ENCODE measurements around the gene SON. TPM values are rescaled to one million over a fixed set of nuclear protein-coding genes. Genes with fewer than 3 reads are reported as not detected.
"Not testable (repeated sequence)": the region's sequence is repeated elsewhere in the genome, so short reads cannot be mapped to it uniquely, and the experiment has no call there.

SON gene
- total RNA-seq, 1 donor from 2014 or later: 220 TPM

DNA sequence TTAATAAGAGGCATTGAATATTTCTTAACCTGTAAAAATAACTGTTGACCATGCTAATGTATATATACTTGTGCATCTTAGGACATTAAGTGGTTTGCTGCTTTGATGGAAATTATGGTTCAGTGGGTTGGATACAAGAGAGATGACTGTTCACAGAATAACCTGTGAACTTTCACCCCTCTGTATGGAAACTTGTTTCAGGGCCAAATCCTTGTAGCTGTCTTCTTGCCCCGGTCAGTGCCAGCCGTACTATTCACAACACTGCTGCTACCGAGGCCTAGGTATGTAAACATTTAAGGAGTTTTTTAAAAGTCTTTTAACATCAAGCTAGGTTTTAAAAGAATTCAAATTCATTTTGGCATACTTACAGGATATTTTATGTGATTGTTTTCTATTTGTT is 29.5 kb downstream of the SON start:
- Mint-ChIP-seq H3K4me1 (ENCODE audit: low read depth) (no peaks in the 10 kb centered on the region), H3K27ac (ENCODE audit: unreplicated experiment) (peak overlapping the region; percentile 15), H3K4me3 (ENCODE audit: unreplicated experiment) (no peak overlapping the region), H3K9me3 (ENCODE audit: low read depth) (no peaks in the 10 kb centered on the region), H3K27me3 (ENCODE audit: low read depth) (no peaks in the 10 kb centered on the region), H3K36me3 (ENCODE audit: low read depth) (peaks cover 21% of the 10 kb centered on the region)
- TF ChIP-seq, protein P1, sequence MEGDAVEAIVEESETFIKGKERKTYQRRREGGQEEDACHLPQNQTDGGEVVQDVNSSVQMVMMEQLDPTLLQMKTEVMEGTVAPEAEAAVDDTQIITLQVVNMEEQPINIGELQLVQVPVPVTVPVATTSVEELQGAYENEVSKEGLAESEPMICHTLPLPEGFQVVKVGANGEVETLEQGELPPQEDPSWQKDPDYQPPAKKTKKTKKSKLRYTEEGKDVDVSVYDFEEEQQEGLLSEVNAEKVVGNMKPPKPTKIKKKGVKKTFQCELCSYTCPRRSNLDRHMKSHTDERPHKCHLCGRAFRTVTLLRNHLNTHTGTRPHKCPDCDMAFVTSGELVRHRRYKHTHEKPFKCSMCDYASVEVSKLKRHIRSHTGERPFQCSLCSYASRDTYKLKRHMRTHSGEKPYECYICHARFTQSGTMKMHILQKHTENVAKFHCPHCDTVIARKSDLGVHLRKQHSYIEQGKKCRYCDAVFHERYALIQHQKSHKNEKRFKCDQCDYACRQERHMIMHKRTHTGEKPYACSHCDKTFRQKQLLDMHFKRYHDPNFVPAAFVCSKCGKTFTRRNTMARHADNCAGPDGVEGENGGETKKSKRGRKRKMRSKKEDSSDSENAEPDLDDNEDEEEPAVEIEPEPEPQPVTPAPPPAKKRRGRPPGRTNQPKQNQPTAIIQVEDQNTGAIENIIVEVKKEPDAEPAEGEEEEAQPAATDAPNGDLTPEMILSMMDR (IDR thresholded peaks at IDR 0.05): no peak
- no peak for DNase-seq (ENCODE audit: low spot score)

DNA sequence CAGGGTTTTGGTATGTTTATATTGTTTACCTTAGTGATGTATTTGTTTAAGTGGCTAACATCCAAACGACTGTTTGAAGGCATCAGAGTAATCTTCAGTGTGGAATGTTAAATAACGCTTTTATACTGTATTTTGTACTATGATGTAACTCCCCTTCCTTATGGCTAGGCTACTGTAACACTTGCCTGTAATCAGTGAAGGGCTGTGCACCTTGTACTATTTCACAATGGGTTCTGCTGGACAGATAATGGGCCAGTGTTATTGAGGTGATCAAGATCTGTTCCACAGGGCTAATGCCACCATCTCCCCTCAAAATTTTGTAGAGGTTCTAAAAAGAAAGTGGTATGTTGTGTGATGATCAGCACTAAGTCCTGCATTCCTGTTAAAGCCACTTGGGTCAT is 33.9 kb downstream of the SON start:
- H3K9me3 Mint-ChIP-seq (ENCODE audit: low read depth); H3K27ac Mint-ChIP-seq (ENCODE audit: unreplicated experiment); H3K4me3 Mint-ChIP-seq (ENCODE audit: unreplicated experiment); DNase-seq (ENCODE audit: low spot score); H3K27me3 Mint-ChIP-seq (ENCODE audit: low read depth); H3K4me1 Mint-ChIP-seq (ENCODE audit: low read depth): not testable (repeated sequence)
- H3K36me3 Mint-ChIP-seq (ENCODE audit: low read depth): peaks cover 12% of the 10 kb centered on the region

DNA sequence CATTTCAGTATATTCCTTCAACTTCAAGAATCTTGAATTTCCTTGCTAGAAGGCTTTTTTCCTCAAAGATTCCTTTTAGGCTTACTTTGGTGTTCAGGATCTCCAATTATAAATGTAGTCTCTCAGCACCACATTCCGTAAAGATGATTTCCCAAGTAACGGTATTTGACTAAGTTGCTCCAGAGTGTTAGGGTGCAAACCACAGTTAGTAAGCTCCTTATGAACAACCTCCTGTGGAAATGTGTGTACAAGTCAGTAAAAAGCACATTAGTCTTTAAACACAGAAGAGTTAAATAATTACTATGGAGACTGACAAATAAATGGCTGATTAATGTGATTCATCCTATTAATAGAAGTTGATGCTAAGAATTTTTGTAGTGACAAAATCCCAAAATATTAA is 35.4 kb downstream of the SON start:
- TF ChIP-seq, protein P1 (IDR thresholded peaks at IDR 0.05): no peak
- Mint-ChIP-seq H3K36me3 (ENCODE audit: low read depth) (peaks cover 10% of the 10 kb centered on the region), H3K27ac (ENCODE audit: unreplicated experiment) (no peak overlapping the region)

DNA sequence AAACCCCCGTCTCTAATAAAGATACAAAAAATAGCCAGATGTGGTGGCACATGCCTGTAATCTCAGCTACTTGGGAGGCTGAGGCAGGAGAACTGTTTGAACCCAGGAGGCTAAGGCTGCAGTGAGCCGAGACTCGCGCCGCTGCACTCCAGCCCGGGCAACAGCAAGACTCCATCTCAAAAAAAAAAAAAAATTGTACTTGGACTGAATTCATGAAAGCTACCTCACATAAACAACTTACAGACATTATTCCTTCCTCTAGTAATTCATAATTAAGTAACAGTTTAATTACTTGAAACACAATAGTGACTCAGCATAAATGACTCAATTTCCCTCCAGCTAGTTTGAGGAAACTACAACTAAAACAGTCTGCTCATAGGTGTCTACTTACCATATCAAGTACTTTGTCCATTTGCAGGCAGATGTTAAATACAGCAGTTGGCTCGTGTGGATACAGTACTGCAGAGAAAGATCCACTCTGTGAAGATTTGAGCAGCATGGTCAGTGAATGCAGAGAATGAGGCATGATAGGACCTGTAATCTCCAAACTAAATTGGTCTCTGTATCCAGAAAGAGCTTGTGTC is 36.2 kb downstream of the SON start:
- H3K27ac Mint-ChIP-seq (ENCODE audit: unreplicated experiment): peak overlapping the region; percentile 49
- H3K36me3 Mint-ChIP-seq (ENCODE audit: low read depth): peaks cover 7% of the 10 kb centered on the region
- TF ChIP-seq, protein P1 (IDR thresholded peaks at IDR 0.05): no peak
- H3K4me3 Mint-ChIP-seq (ENCODE audit: unreplicated experiment): no peak overlapping the region
- peaks cover 3% of the 10 kb centered on the region for H3K4me1 Mint-ChIP-seq (ENCODE audit: low read depth)
- no peaks in the 10 kb centered on the region for H3K9me3 Mint-ChIP-seq (ENCODE audit: low read depth)
- DNase-seq (ENCODE audit: low spot score): no peak
- no peaks in the 10 kb centered on the region for H3K27me3 Mint-ChIP-seq (ENCODE audit: low read depth)

More for the DNA sequence above, 35.4 kb downstream of the SON start:
- H3K4me1 Mint-ChIP-seq (ENCODE audit: low read depth): peaks cover 3% of the 10 kb centered on the region
- H3K27me3 Mint-ChIP-seq (ENCODE audit: low read depth): no peaks in the 10 kb centered on the region
- no peaks in the 10 kb centered on the region for H3K9me3 Mint-ChIP-seq (ENCODE audit: low read depth)
- DNase-seq (ENCODE audit: low spot score): no peak
- H3K4me3 Mint-ChIP-seq (ENCODE audit: unreplicated experiment): no peak overlapping the region

DNA sequence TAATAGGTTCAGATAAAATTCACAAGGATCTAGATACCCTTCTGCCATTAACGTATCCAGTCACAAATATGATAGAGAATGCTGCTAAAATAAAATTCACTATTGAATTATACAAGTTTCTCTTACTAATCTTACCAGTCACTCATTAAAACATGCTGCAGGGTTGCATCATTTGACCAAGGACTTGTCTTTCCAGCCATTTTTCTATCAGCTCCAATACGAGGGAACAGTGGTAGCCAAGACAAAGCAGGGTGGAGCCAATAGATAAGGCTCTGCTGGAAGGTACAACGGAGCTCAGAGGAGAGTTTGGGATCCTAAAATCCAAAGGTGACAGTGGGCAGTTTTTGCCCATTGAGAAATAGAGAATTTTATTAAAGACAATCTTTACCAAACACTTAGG is 41.6 kb downstream of the SON start:
- TF ChIP-seq, protein P1 (IDR thresholded peaks at IDR 0.05): no peak
- no peak overlapping the region for H3K27ac Mint-ChIP-seq (ENCODE audit: unreplicated experiment)
- H3K27me3 Mint-ChIP-seq (ENCODE audit: low read depth): no peaks in the 10 kb centered on the region
- peaks cover 21% of the 10 kb centered on the region for H3K4me1 Mint-ChIP-seq (ENCODE audit: low read depth)
- DNase-seq (ENCODE audit: low spot score): no peak
- H3K9me3 Mint-ChIP-seq (ENCODE audit: low read depth): no peaks in the 10 kb centered on the region
- no peak overlapping the region for H3K4me3 Mint-ChIP-seq (ENCODE audit: unreplicated experiment)
- peaks cover 3% of the 10 kb centered on the region for H3K36me3 Mint-ChIP-seq (ENCODE audit: low read depth)

DNA sequence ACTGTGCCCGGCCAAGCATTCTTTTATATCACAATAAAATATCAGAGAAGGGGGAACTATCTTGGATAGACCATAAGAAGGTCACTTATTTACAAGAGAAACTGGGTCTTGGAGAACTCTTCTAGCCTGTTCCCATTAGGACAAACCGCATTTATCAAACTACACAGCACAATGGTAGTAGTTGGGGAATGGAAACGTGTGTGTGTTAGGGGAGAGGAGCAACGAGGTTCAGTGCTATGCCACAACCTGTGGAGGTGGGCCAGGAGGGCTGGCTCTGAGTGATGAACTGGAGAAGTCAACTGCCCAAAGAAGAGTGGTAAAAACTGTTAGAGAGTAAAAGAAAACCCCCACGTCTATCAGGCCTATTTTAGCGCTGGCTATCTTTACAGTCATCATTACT is 44.1 kb downstream of the SON start:
- H3K4me3 Mint-ChIP-seq (ENCODE audit: unreplicated experiment): peak overlapping the region; percentile 22
- H3K4me1 Mint-ChIP-seq (ENCODE audit: low read depth): peaks cover 25% of the 10 kb centered on the region
- H3K9me3 Mint-ChIP-seq (ENCODE audit: low read depth): no peaks in the 10 kb centered on the region
- H3K27me3 Mint-ChIP-seq (ENCODE audit: low read depth): no peaks in the 10 kb centered on the region
- no peak for DNase-seq (ENCODE audit: low spot score)
- TF ChIP-seq, protein P1 (IDR thresholded peaks at IDR 0.05): no peak
- H3K36me3 Mint-ChIP-seq (ENCODE audit: low read depth): peaks cover 3% of the 10 kb centered on the region
- no peak overlapping the region for H3K27ac Mint-ChIP-seq (ENCODE audit: unreplicated experiment)
